GM10266 (cell line): ENCODE results near the gene BUD13.

Experiments used
- DNase-seq: peaks from one replicate; pipeline ENCODE4 v3.0.0; 2012; ENCODE audit errors: extremely low spot score
- TF ChIP-seq, protein P1 (sequence below): IDR thresholded peaks from 2 replicates; pipeline ENCODE4 v1.5.1; 2012; ENCODE audit warnings: mild to moderate bottlenecking, low read depth; ENCODE audit not compliant: control insufficient read depth, insufficient read depth; ENCODE audit errors: missing control alignments

Gene BUD13

GRCh38 chr11:116772443-116773202 is at the start of gene BUD13:
Gene BUD13, minus strand, starts transcription at chr11:116772987. Its CDS starts 23 bp downstream, at chr11:116772964.
- TF ChIP-seq, protein P1, sequence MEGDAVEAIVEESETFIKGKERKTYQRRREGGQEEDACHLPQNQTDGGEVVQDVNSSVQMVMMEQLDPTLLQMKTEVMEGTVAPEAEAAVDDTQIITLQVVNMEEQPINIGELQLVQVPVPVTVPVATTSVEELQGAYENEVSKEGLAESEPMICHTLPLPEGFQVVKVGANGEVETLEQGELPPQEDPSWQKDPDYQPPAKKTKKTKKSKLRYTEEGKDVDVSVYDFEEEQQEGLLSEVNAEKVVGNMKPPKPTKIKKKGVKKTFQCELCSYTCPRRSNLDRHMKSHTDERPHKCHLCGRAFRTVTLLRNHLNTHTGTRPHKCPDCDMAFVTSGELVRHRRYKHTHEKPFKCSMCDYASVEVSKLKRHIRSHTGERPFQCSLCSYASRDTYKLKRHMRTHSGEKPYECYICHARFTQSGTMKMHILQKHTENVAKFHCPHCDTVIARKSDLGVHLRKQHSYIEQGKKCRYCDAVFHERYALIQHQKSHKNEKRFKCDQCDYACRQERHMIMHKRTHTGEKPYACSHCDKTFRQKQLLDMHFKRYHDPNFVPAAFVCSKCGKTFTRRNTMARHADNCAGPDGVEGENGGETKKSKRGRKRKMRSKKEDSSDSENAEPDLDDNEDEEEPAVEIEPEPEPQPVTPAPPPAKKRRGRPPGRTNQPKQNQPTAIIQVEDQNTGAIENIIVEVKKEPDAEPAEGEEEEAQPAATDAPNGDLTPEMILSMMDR, result no peak
- peak; percentile 92 for DNase-seq

DNA sequence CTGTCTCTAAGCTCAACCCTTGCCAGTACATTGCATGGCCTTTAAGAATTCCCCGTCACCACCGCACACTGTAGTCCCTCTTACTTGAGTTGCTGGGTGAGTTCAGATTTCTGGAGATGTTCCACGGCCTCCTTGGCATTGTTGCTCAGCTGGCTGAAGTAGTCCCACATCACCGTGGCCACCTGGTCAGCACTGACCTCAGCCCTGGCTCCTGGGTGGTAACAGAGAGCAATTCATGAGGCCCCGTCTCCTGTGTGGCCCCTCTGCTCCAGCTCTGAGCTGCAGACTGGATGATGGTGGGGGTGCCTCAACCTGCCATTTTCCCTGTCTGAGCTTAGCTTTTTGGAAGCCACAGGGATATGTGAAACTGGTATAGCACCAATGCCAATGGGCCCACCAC is 49.8 kb upstream of the BUD13 start:
- TF ChIP-seq, protein P1, result no peak
- DNase-seq, result no peak

- no peak for DNase-seq
- TF ChIP-seq, protein P1, result no peak
Measured at GRCh38 chr11:116821050-116821918, 48.5 kb upstream of the BUD13 start.

- TF ChIP-seq, protein P1, result no peak
- no peak for DNase-seq
Measured at GRCh38 chr11:116819049-116819448, 46.3 kb upstream of the BUD13 start.

- TF ChIP-seq, protein P1, result no peak
- no peak for DNase-seq
Measured at GRCh38 chr11:116814502-116814901, 41.7 kb upstream of the BUD13 start.

DNA sequence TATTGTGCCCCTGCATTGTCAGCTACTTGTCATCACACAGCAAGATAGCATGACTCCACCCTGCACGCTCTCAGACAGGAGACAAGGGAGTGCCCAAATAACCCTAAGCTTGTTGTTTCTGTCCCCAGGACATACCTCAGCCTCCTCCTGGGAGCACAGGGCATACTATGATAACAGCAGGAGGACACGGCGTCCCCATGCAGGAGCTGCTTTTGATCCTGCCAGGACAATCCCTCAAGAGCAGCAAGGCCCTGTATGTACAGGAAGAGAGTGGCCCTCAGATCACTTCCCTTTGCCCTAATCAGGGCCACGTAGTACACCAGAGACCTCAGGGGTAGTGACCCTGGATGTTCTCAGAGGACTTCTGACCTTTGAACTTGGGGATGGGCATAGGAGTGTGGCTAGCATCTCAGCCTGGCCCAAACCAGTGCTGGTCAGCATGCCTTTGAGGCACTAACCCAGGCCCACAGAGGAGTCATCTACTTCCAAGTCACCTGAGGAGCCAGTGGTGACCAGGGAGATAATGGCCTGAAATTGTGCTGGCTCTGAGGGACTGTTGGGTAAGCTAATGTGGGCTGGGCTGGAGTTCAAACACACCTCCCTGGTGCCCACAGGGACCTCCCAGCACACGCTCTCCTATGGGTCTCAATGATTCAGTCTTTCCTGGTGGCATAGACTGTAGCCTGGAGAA is 41.1 kb upstream of the BUD13 start:
- TF ChIP-seq, protein P1, result no peak
- DNase-seq, result no peak
